ENCODE measurements around the gene SETDB2.
A peak's percentile ranks its signal among the peaks of the same experiment; 100 is the strongest.

Gene SETDB2

GRCh38 chr13:49428041-49428763 lies 15.9 kb upstream of the SETDB2 start:
- DNase-seq (ENCODE audit: low read depth in 2 of 2) = no peak

GRCh38 chr13:49429121-49429520 lies 15.0 kb upstream of the SETDB2 start:
- no peak for DNase-seq (ENCODE audit: low read depth in 2 of 2)

GRCh38 chr13:49435992-49436391 lies 8.1 kb upstream of the SETDB2 start:
- DNase-seq (ENCODE audit: low read depth in 2 of 2) = no peak

GRCh38 chr13:49436890-49437289 lies 7.2 kb upstream of the SETDB2 start:
- DNase-seq (ENCODE audit: low read depth in 2 of 2) = peak; percentile 15 to 20

GRCh38 chr13:49437705-49438104 lies 6.4 kb upstream of the SETDB2 start:
- DNase-seq (ENCODE audit: low read depth in 2 of 2) = no peak

GRCh38 chr13:49439609-49440008 lies 4.5 kb upstream of the SETDB2 start:
- DNase-seq (ENCODE audit: low read depth in 2 of 2) = no peak

GRCh38 chr13:49441312-49441711 lies 2.8 kb upstream of the SETDB2 start:
- no peak for DNase-seq (ENCODE audit: low read depth in 2 of 2)

- DNase-seq (ENCODE audit: low read depth in 2 of 2) = peak in 1 of 2 experiments; percentile 10
Measured at GRCh38 chr13:49441846-49442245, 2.2 kb upstream of the SETDB2 start.

- peak; percentile 9 to 13 for DNase-seq (ENCODE audit: low read depth in 2 of 2)
Measured at GRCh38 chr13:49443357-49443703, 744 bp upstream of the SETDB2 start.

- peak; percentile 77 to 78 for DNase-seq (ENCODE audit: low read depth in 2 of 2)
Measured at GRCh38 chr13:49444524-49445395, 686 bp downstream of the SETDB2 start.

- no peak for DNase-seq (ENCODE audit: low read depth in 2 of 2)
Measured at GRCh38 chr13:49446473-49446872, 2.4 kb downstream of the SETDB2 start.

GRCh38 chr13:49448753-49449152 lies 4.7 kb downstream of the SETDB2 start:
- no peak for DNase-seq (ENCODE audit: low read depth in 2 of 2)

- no peak for DNase-seq (ENCODE audit: low read depth in 2 of 2)
Measured at GRCh38 chr13:49450105-49450819, 6.2 kb downstream of the SETDB2 start.

- no peak for DNase-seq (ENCODE audit: low read depth in 2 of 2)
Measured at GRCh38 chr13:49452725-49453457, 8.8 kb downstream of the SETDB2 start.

- DNase-seq (ENCODE audit: low read depth in 2 of 2) = no peak
Measured at GRCh38 chr13:49453465-49453864, 9.4 kb downstream of the SETDB2 start.

- DNase-seq (ENCODE audit: low read depth in 2 of 2) = peak; percentile 26 to 30
Measured at GRCh38 chr13:49454388-49455006, 10.4 kb downstream of the SETDB2 start.

GRCh38 chr13:49455007-49455398 lies 10.9 kb downstream of the SETDB2 start:
- no peak for DNase-seq (ENCODE audit: low read depth in 2 of 2)

GRCh38 chr13:49456156-49456555 lies 12.1 kb downstream of the SETDB2 start:
- no peak for DNase-seq (ENCODE audit: low read depth in 2 of 2)

GRCh38 chr13:49457221-49457620 lies 13.1 kb downstream of the SETDB2 start:
- peak in 1 of 2 experiments; percentile 3 for DNase-seq (ENCODE audit: low read depth in 2 of 2)

- DNase-seq (ENCODE audit: low read depth in 2 of 2) = no peak
Measured at GRCh38 chr13:49459580-49459979, 15.5 kb downstream of the SETDB2 start.

- no peak for DNase-seq (ENCODE audit: low read depth in 2 of 2)
Measured at GRCh38 chr13:49464085-49464484, 20.0 kb downstream of the SETDB2 start.

Data from fibroblast of skin of left quadriceps (primary cell).